ENCODE results near the gene NPFF. TPM values are rescaled to one million over a fixed set of nuclear protein-coding genes. Genes with fewer than 3 reads are reported as not detected.

Gene NPFF
- total and polyA plus RNA-seq, 10 of the 15 experiments (the other 5 are each of a cell fraction or from before 2014, with no cell fraction given) = 0.21 to 0.69 (median 0.23) TPM; not detected in 7

GRCh38 chr12:53507603-53507885, 260 bp upstream of the NPFF start:
- POLR2A ChIA-PET = interaction anchor here (2.0 kb wide), 1 partner anchor 155 kb away, joined by 9 read pairs; no protein-coding TSS in a partner anchor
- in situ Hi-C loops (cut with MboI) = no loop called here
- CTCF ChIA-PET = interaction anchor here (0.6 to 4.7 kb wide), 14 partner anchors 10 to 238 kb away, joined by 4 to 55 read pairs (median 12); partner anchors contain the start of genes AAAS, AMHR2 and CALCOCO1

More at GRCh38 chr12:53507603-53507885, 260 bp upstream of the NPFF start:
- Histone ChIP-seq H3K27me3 (replicated peaks in 1 of 2; ENCODE audit: control insufficient read depth in 2 of 2, insufficient read depth in 2 of 2, low read length in 1 of 2) (no peaks in the 10 kb centered on the region), H4K20me1 (ENCODE audit: control insufficient read depth, insufficient read depth) (no peaks in the 10 kb centered on the region), H3K27ac (ENCODE audit: control insufficient read depth, insufficient read depth) (no peak overlapping the region), H2AFZ (ENCODE audit: control insufficient read depth, low read depth, low read length) (no peak overlapping the region), H3K4me3 (no peak overlapping the region), H3K36me3 (ENCODE audit: control insufficient read depth in 2 of 2, insufficient read depth in 2 of 2, low read length in 1 of 2) (peaks cover 14 to 17% of the 10 kb centered on the region in 2 experiments; a peak in 2 of 4 replicates), H3K4me1 (ENCODE audit: control insufficient read depth, insufficient read depth, low read length) (0 out of 2 replicates have a peak, but pooled peaks cover 3% of the 10 kb centered on the region), H3K9me3 (replicated peaks; ENCODE audit: control insufficient read depth, insufficient read depth, low read length) (no peaks in the 10 kb centered on the region), H3K79me2 (ENCODE audit: control insufficient read depth, insufficient read depth, low read length) (no peaks in the 10 kb centered on the region; the same call in 1 of the 2 replicates), H3K9ac (ENCODE audit: control insufficient read depth, insufficient read depth, low read length) (no peak overlapping the region), H3K4me2 (ENCODE audit: control insufficient read depth, insufficient read depth) (no peak overlapping the region)
- SMC1A ChIA-PET (ENCODE audit: uncharacterized antibody, unreplicated experiment) = interaction anchor here (0.7 to 4.9 kb wide), 6 partner anchors 14 to 183 kb away, joined by 4 to 32 read pairs (median 7); partner anchors contain the start of gene ATP5MC2
- intact Hi-C loops (cut with micrococcal nuclease; ENCODE audit: unreplicated experiment) = loop anchor here (5.0 kb wide), 1 partner anchor 295 kb away; no protein-coding TSS in a partner anchor
- WGBS (ENCODE audit: insufficient coverage, insufficient replicate concordance, low lambda C conversion rate, missing lambda C conversion rate) = 78% methylated on average over 4 of the region's 4 CpGs
- ATAC-seq (no peak), DNase-seq (ENCODE audit: low read depth, low spot score) (no peak), FAIRE-seq (no peak)
- no TSS peak for BruUV-seq (replicated peaks)
- RAD21 ChIA-PET (ENCODE audit: unreplicated experiment) = interaction anchor here (2.0 to 2.7 kb wide), 5 partner anchors 14 to 293 kb away, joined by 5 to 46 read pairs (median 7); no protein-coding TSS in a partner anchor
- TF ChIP-seq SP1 (IDR thresholded peaks at IDR 0.05; ENCODE audit: low read depth, low read length) (no peak), MXI1 (IDR thresholded peaks at IDR 0.05; ENCODE audit: low read depth, low read length) (no peak), JUND (IDR thresholded peaks at IDR 0.05; ENCODE audit: low read depth, low read length) (no peak), CTCF (IDR thresholded peaks at IDR 0.05 in 2 of 3, conservative IDR thresholded peaks at IDR 0.05 in 1 of 3; ENCODE audit: control insufficient read depth in 2 of 3, extremely low read depth in 1 of 3, insufficient read depth in 1 of 3, low read depth in 3 of 3, low read length in 3 of 3) (no peak), RB1 (IDR thresholded peaks at IDR 0.05; ENCODE audit: borderline replicate concordance) (no peak), FOXK2 (IDR thresholded peaks at IDR 0.05) (no peak)
- TF ChIP-seq, protein P1, sequence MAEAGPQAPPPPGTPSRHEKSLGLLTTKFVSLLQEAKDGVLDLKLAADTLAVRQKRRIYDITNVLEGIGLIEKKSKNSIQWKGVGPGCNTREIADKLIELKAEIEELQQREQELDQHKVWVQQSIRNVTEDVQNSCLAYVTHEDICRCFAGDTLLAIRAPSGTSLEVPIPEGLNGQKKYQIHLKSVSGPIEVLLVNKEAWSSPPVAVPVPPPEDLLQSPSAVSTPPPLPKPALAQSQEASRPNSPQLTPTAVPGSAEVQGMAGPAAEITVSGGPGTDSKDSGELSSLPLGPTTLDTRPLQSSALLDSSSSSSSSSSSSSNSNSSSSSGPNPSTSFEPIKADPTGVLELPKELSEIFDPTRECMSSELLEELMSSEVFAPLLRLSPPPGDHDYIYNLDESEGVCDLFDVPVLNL (IDR thresholded peaks at IDR 0.05; ENCODE audit: low read depth, low read length) = no peak

Data from GM12878 (cell line).